Psoas muscle (tissue), 8 donors: Measurements from ENCODE around the gene KRTAP22-2. TPM values are rescaled to one million over a fixed set of nuclear protein-coding genes. Genes with fewer than 3 reads are reported as not detected.

Source experiments
- ATAC-seq, 4 donors: fragments of 200-7000 bp; cut with Tn5 transposase; one replicate each; pipeline ENCODE4 v1.9.1; 2020; ENCODE audit warnings: moderate library complexity in 3 of 4, mild to moderate bottlenecking in 2 of 4
- DNase-seq, 2 donors: peaks; one replicate each; pipeline ENCODE4 v3.0.0-alpha.2; 2020
- H3K27ac ChIP-seq: fragments of 200-600 bp; one replicate; pipeline ENCODE4 v1.8.0; 2022
- H3K27me3 ChIP-seq, 3 donors: fragments of 200-600 bp in 1 of 3; one replicate each; pipeline versions ENCODE4 v1.6.1 to v1.8.0; 2013 to 2022; ENCODE audit warnings: low read length in 2 of 3, mild to moderate bottlenecking in 2 of 3, moderate library complexity in 1 of 3; ENCODE audit not compliant: insufficient read depth in 3 of 3
- H3K36me3 ChIP-seq, 2 donors: fragments of 200-600 bp in 1 of 2; one replicate each; pipeline versions ENCODE4 v1.6.1 to v1.8.0; 2013 to 2022; ENCODE audit warnings: low read depth in 1 of 2, mild to moderate bottlenecking in 1 of 2, moderate library complexity in 1 of 2; ENCODE audit not compliant: insufficient read depth in 1 of 2
- H3K4me1 ChIP-seq: fragments of 200-600 bp; one replicate; pipeline ENCODE4 v1.8.0; 2022
- H3K4me3 ChIP-seq: fragments of 200-600 bp; one replicate; pipeline ENCODE4 v1.8.0; 2022; ENCODE audit warnings: mild to moderate bottlenecking
- H3K9me3 ChIP-seq: fragments of 200-600 bp; one replicate; pipeline ENCODE4 v1.8.0; 2022
- WGBS, 3 donors: extraction: QIAGEN DNeasy Blood & Tissue Kit; methylation state at CpG; one replicate each; pipeline versions ENCODE4 v1.1.6 to v1.1.7; 2013; 5-methylcytosine and 5-hydroxymethylcytosine counted together
- intact Hi-C, 2 donors: fragments of 100-400 bp; cut with DNase I; formaldehyde crosslinking; loops; one replicate each; pipeline versions ENCODE4 v1.11.0 to v1.14.2; 2022
- polyA plus RNA-seq, 3 donors: library from polyadenylated mRNA; stranded (reverse); fragments of 200-250 nt; gene quantifications; one replicate each; pipeline ENCODE4 v1.2.3, GENCODE V29; 2013
- total RNA-seq, 4 donors: library from RNA; stranded (reverse); fragmentation: NEBNext Ultra II Directional in 2 of 4; extraction: Animal tissue kit (Norgen Biotek cat#: 25700) in 2 of 4; gene quantifications; one replicate each; pipeline versions ENCODE4 v1.2.1 to v1.2.4, GENCODE V29; 2021 to 2023
- TF ChIP-seq, protein P1 (sequence below): fragments of 200-600 bp; IDR thresholded peaks from one replicate; pipeline ENCODE4 v1.8.0; 2022; ENCODE audit warnings: antibody characterized with exemption
- donor health status: healthy with polysubstance abuse.
- donor health status: DM: no; HTN: no; CAD: no; lungs with moderate emphysema.
- donor health status: Bipolar disorder and iron deficiency.
- donor health status: healthy.
- donor health status: DM: yes; HTN: yes; CAD: no.
- donor health status: DM: no; HTN: no; CAD: no.
- donor health status: DM: no; HTN: no; CAD: no.
- donor health status: DM: yes; HTN: yes; CAD: no.

KRTAP22-2 gene
- total and polyA plus RNA-seq, 7 donors: not detected

DNA sequence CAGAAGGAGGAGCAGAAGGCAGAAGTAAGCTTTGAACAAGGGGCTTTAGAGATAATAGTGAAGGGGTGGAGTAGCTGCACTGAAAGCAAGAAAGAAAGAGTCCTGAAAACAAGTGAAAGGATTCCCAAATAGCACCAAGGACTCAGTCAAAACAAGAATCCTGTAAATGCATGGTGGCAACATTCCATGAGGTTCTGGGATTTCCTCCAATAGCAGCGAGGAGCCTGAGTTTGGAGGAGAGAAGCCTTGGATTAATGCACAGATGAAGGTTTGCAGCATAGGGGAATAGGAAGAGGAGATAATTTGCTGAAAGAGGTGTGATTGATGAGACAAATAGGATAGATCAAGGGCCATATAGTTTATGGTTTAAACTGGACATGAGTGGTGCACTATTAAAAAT, 10.9 kb downstream of the KRTAP22-2 start:
- no peak for DNase-seq
- WGBS, 3 donors: 31 to 46% (median 38%) methylated on average over 1 of the region's 1 CpG
- Histone ChIP-seq H3K4me1 (no peaks in the 10 kb centered on the region), H3K36me3 (no peaks in the 10 kb centered on the region), H3K4me3 (no peak overlapping the region), H3K27me3 (no peaks in the 10 kb centered on the region), H3K9me3 (no peaks in the 10 kb centered on the region), H3K27ac (no peak overlapping the region)
- TF ChIP-seq, protein P1, sequence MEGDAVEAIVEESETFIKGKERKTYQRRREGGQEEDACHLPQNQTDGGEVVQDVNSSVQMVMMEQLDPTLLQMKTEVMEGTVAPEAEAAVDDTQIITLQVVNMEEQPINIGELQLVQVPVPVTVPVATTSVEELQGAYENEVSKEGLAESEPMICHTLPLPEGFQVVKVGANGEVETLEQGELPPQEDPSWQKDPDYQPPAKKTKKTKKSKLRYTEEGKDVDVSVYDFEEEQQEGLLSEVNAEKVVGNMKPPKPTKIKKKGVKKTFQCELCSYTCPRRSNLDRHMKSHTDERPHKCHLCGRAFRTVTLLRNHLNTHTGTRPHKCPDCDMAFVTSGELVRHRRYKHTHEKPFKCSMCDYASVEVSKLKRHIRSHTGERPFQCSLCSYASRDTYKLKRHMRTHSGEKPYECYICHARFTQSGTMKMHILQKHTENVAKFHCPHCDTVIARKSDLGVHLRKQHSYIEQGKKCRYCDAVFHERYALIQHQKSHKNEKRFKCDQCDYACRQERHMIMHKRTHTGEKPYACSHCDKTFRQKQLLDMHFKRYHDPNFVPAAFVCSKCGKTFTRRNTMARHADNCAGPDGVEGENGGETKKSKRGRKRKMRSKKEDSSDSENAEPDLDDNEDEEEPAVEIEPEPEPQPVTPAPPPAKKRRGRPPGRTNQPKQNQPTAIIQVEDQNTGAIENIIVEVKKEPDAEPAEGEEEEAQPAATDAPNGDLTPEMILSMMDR: no peak
- intact Hi-C loops: no loop called here
- no peak for ATAC-seq

DNA sequence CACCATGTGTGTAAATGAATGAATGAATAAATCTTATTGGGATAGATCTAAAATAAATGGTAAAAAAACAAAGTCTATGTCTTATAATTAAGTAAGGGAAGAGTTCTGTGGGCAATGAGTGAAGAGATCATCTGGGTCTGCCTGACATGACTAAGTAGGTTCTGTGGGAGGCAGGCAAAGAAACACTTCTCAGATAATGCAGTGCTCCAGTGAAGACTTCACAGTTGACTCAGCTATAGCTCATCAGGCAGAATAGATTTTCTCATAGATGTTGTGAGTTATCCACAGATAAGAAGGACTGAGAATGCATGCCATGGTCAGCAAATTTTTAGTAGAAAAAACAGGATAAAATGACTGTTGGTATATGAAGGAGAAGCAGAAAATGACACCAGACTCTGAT, 12.4 kb downstream of the KRTAP22-2 start:
- no peak for DNase-seq
- Histone ChIP-seq H3K27ac (no peak overlapping the region), H3K4me1 (no peaks in the 10 kb centered on the region), H3K9me3 (no peaks in the 10 kb centered on the region), H3K27me3 (no peaks in the 10 kb centered on the region), H3K36me3 (no peaks in the 10 kb centered on the region), H3K4me3 (no peak overlapping the region)
- no peak for ATAC-seq
- intact Hi-C loops: no loop called here
- TF ChIP-seq, protein P1: no peak

DNA sequence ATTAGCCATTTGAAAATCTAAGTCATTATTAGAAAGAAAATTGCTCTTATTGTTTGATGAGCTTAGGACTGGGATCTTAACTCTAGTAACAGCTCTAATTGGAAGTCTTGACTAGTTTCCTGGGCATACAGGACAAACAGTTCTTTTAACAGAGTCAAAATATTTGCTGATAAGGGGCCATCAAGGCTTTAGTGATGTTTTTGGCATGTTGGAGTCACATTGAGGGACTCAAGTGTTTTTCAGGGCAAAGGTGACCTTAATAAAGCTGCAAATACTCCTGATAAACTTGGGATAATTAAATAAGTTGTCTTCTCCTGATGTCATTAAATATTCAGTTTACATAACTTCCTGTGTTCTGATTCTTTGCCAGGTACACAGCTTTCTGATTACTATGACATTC, 22.6 kb downstream of the KRTAP22-2 start:
- intact Hi-C loops: no loop called here
- Histone ChIP-seq H3K27me3 (no peaks in the 10 kb centered on the region), H3K27ac (no peak overlapping the region), H3K4me3 (no peak overlapping the region), H3K9me3 (no peaks in the 10 kb centered on the region), H3K4me1 (no peaks in the 10 kb centered on the region), H3K36me3 (no peaks in the 10 kb centered on the region)
- TF ChIP-seq, protein P1: no peak
- ATAC-seq: no peak
- DNase-seq: no peak

DNA sequence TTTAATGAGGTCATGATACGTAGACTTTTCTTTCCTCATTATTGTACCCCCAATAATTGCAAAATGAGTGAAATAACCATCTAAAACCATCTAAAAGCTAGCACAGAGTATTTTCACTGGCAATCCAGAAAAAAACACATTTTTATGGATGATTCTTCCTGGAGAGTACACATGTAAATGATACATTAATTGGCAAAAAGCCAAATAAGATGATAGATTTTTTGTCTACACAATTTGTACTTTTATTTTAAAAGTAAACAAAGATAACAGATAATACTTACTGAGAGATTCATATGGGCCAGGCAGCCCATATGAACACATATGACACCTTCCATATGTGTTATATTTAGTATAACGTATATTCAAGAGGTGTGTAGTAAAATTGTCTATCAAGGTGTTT, 26.6 kb downstream of the KRTAP22-2 start:
- 87 to 95% (median 94%) methylated on average over 2 of the region's 2 CpGs for WGBS, 3 donors
- no peaks in the 10 kb centered on the region for H3K4me1 ChIP-seq
- intact Hi-C loops: no loop called here

DNA sequence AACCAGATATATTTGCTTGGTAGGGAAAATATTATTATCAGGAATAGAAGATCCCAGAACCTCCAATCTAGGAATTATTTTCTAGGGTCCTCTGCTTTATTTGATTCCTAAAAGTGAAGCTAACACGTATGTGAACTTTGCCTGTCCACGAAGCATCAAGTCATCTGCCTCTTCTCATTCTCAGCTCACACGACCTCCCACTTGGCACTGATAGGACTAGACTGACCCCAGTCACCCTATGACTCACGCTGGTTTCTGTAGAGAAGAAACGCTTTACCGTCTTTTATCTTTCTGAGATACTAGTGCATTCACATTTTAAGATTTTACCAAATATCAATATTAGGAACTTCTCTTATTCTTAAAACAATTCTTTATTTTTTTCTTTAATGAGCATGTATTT, 27.1 kb downstream of the KRTAP22-2 start:
- no peak for DNase-seq
- intact Hi-C loops: no loop called here
- no peak overlapping the region for H3K4me3 ChIP-seq
- TF ChIP-seq, protein P1: no peak
- no peaks in the 10 kb centered on the region for H3K36me3 ChIP-seq
- no peaks in the 10 kb centered on the region for H3K4me1 ChIP-seq
- no peak for ATAC-seq
- H3K27ac ChIP-seq: no peak overlapping the region
- H3K27me3 ChIP-seq: no peaks in the 10 kb centered on the region
- no peaks in the 10 kb centered on the region for H3K9me3 ChIP-seq
- WGBS, 3 donors: 73 to 82% (median 76%) methylated on average over 6 of the region's 6 CpGs

More for the DNA sequence above, 26.6 kb downstream of the KRTAP22-2 start:
- H3K9me3 ChIP-seq: no peaks in the 10 kb centered on the region
- ATAC-seq (no peak), DNase-seq (no peak)
- no peak overlapping the region for H3K4me3 ChIP-seq
- H3K36me3 ChIP-seq: no peaks in the 10 kb centered on the region
- no peaks in the 10 kb centered on the region for H3K27me3 ChIP-seq
- TF ChIP-seq, protein P1: no peak
- H3K27ac ChIP-seq: no peak overlapping the region
